SK-N-SH treated with all-trans-retinoic acid at 6 μM for 48 hours (cell line): ENCODE measurements around the gene ZBTB4.

Source experiments
- ATAC-seq: fragments of 200-7000 bp; cut with Tn5 transposase; 3 replicates; pipeline ENCODE4 v1.9.1; 2020; ENCODE audit warnings: mild to moderate bottlenecking, moderate library complexity
- ARNTL ChIP-seq: fragments of 450-650 bp; formaldehyde crosslinking; IDR thresholded peaks from 2 replicates; pipeline ENCODE4 v1.5.0; 2020; ENCODE audit warnings: low read depth, mild to moderate bottlenecking, moderate library complexity, borderline replicate concordance
- BACH2 ChIP-seq: fragments of 250-450 bp; sonication (Bioruptor Pico); IDR thresholded peaks from 2 replicates; pipeline ENCODE4 v1.9.0; 2021; ENCODE audit warnings: mild to moderate bottlenecking, borderline replicate concordance
- GLIS3 ChIP-seq: fragments of 250-450 bp; sonication (Bioruptor Pico); IDR thresholded peaks from 2 replicates; pipeline ENCODE4 v1.5.0; 2020; ENCODE audit warnings: mild to moderate bottlenecking, moderate library complexity
- ISL1 ChIP-seq: fragments of 250-450 bp; sonication (Bioruptor Pico); IDR thresholded peaks from 2 replicates; pipeline ENCODE4 v2.1.2; 2022; ENCODE audit warnings: mild to moderate bottlenecking, moderate library complexity
- OSR1 ChIP-seq: fragments of 250-450 bp; sonication (Bioruptor Pico); IDR thresholded peaks from 2 replicates; pipeline ENCODE4 v1.8.0; 2022; ENCODE audit warnings: moderate library complexity, mild to moderate bottlenecking, inconsistent platforms
- PPARA ChIP-seq: fragments of 250-450 bp; sonication (Bioruptor Pico); IDR thresholded peaks from 2 replicates; pipeline ENCODE4 v1.5.0; 2020; ENCODE audit warnings: mild to moderate bottlenecking, borderline replicate concordance
- RARB ChIP-seq: fragments of 250-450 bp; sonication (Bioruptor Pico); IDR thresholded peaks from 2 replicates; pipeline ENCODE4 v1.8.0; 2021; ENCODE audit warnings: mild to moderate bottlenecking, moderate library complexity
- SNAI2 ChIP-seq: fragments of 250-450 bp; sonication (Bioruptor Pico); IDR thresholded peaks from 2 replicates; pipeline ENCODE4 v1.5.0; 2020; ENCODE audit warnings: mild to moderate bottlenecking, moderate library complexity
- TCF4 ChIP-seq: fragments of 250-450 bp; sonication (Bioruptor Pico); IDR thresholded peaks from 2 replicates; pipeline ENCODE4 v1.8.0; 2021; ENCODE audit warnings: mild to moderate bottlenecking, moderate library complexity, borderline replicate concordance
- TSHZ2 ChIP-seq: fragments of 250-450 bp; sonication (Bioruptor Pico); IDR thresholded peaks from 2 replicates; pipeline ENCODE4 v1.5.0; 2020; ENCODE audit warnings: mild to moderate bottlenecking, moderate library complexity
- ZC3H10 ChIP-seq: fragments of 250-450 bp; sonication (Bioruptor Pico); IDR thresholded peaks from 2 replicates; pipeline ENCODE4 v1.5.1; 2021; ENCODE audit warnings: mild to moderate bottlenecking, moderate library complexity
- ZFP3 ChIP-seq: fragments of 250-450 bp; sonication (Bioruptor Pico); IDR thresholded peaks from 2 replicates; pipeline ENCODE4 v1.5.0; 2020; ENCODE audit warnings: mild to moderate bottlenecking, moderate library complexity
- ZFP30 ChIP-seq: fragments of 450-650 bp; formaldehyde crosslinking; IDR thresholded peaks from 2 replicates; pipeline ENCODE4 v1.5.0; 2022; ENCODE audit warnings: mild to moderate bottlenecking, moderate library complexity
- ZNF565 ChIP-seq: fragments of 450-650 bp; formaldehyde crosslinking; conservative IDR thresholded peaks from 2 replicates; pipeline ENCODE4 v1.5.0; 2020; ENCODE audit warnings: low read depth, mild to moderate bottlenecking, moderate library complexity
- ZNF70 ChIP-seq: fragments of 450-650 bp; formaldehyde crosslinking; IDR thresholded peaks from 2 replicates; pipeline ENCODE4 v1.5.0; 2020; ENCODE audit warnings: mild to moderate bottlenecking, moderate library complexity
- ZNF8 ChIP-seq: fragments of 450-650 bp; formaldehyde crosslinking; IDR thresholded peaks from 2 replicates; pipeline ENCODE4 v1.5.0; 2020; ENCODE audit warnings: mild to moderate bottlenecking, moderate library complexity
- TF ChIP-seq, protein P1 (sequence below): fragments of 250-450 bp; sonication (Bioruptor Pico); IDR thresholded peaks from 2 replicates; pipeline ENCODE4 v1.5.1; 2020; ENCODE audit warnings: low read depth, mild to moderate bottlenecking, moderate library complexity
- TF ChIP-seq, protein P2 (sequence below): fragments of 250-450 bp; sonication (Bioruptor Pico); IDR thresholded peaks from 2 replicates; pipeline ENCODE4 v1.8.0; 2021; ENCODE audit warnings: low read depth, mild to moderate bottlenecking, moderate library complexity, borderline replicate concordance
- TF ChIP-seq, protein P3 (sequence below): fragments of 250-450 bp; sonication (Bioruptor Pico); IDR thresholded peaks from 2 replicates; pipeline ENCODE4 v1.5.1; 2021; ENCODE audit warnings: mild to moderate bottlenecking, moderate library complexity
- TF ChIP-seq, protein P4 (sequence below): fragments of 250-450 bp; sonication (Bioruptor Pico); IDR thresholded peaks from 2 replicates; pipeline ENCODE4 v1.8.0; 2020; ENCODE audit warnings: mild to moderate bottlenecking, moderate library complexity, borderline replicate concordance

ZBTB4 gene

GRCh38 chr17:7426896-7427489, 52.4 kb downstream of the ZBTB4 start (continued):
- TF ChIP-seq, protein P1, sequence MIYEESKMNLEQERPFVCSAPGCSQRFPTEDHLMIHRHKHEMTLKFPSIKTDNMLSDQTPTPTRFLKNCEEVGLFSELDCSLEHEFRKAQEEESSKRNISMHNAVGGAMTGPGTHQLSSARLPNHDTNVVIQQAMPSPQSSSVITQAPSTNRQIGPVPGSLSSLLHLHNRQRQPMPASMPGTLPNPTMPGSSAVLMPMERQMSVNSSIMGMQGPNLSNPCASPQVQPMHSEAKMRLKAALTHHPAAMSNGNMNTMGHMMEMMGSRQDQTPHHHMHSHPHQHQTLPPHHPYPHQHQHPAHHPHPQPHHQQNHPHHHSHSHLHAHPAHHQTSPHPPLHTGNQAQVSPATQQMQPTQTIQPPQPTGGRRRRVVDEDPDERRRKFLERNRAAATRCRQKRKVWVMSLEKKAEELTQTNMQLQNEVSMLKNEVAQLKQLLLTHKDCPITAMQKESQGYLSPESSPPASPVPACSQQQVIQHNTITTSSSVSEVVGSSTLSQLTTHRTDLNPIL (CRISPR knock-in tag) = no peak
- TF ChIP-seq, protein P2, sequence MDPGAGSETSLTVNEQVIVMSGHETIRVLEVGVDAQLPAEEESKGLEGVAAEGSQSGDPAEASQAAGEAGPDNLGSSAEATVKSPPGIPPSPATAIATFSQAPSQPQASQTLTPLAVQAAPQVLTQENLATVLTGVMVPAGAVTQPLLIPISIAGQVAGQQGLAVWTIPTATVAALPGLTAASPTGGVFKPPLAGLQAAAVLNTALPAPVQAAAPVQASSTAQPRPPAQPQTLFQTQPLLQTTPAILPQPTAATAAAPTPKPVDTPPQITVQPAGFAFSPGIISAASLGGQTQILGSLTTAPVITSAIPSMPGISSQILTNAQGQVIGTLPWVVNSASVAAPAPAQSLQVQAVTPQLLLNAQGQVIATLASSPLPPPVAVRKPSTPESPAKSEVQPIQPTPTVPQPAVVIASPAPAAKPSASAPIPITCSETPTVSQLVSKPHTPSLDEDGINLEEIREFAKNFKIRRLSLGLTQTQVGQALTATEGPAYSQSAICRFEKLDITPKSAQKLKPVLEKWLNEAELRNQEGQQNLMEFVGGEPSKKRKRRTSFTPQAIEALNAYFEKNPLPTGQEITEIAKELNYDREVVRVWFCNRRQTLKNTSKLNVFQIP (CRISPR knock-in tag) = no peak
- TF ChIP-seq ARNTL (CRISPR knock-in tag) = no peak
- no peak for TF ChIP-seq PPARA (CRISPR knock-in tag)
- TF ChIP-seq RARB (CRISPR knock-in tag) = no peak
- no peak for TF ChIP-seq ISL1 (CRISPR knock-in tag)
- no peak for TF ChIP-seq SNAI2 (CRISPR knock-in tag)
- TF ChIP-seq, all 23 proteins: peak for 0

GRCh38 chr17:7426203-7426863, 53.1 kb downstream of the ZBTB4 start:
- TF ChIP-seq SNAI2 (CRISPR knock-in tag) (no peak), TSHZ2 (no peak), OSR1 (CRISPR knock-in tag) (no peak), ZC3H10 (CRISPR knock-in tag) (no peak), TCF4 (CRISPR knock-in tag) (no peak), ZNF565 (no peak), ZNF70 (CRISPR knock-in tag) (no peak)
- no peak for ATAC-seq

GRCh38 chr17:7425756-7426155, 53.7 kb downstream of the ZBTB4 start:
- TF ChIP-seq ZNF70 (CRISPR knock-in tag) = no peak
- TF ChIP-seq ZNF8 (CRISPR knock-in tag) = no peak
- TF ChIP-seq, protein P3, sequence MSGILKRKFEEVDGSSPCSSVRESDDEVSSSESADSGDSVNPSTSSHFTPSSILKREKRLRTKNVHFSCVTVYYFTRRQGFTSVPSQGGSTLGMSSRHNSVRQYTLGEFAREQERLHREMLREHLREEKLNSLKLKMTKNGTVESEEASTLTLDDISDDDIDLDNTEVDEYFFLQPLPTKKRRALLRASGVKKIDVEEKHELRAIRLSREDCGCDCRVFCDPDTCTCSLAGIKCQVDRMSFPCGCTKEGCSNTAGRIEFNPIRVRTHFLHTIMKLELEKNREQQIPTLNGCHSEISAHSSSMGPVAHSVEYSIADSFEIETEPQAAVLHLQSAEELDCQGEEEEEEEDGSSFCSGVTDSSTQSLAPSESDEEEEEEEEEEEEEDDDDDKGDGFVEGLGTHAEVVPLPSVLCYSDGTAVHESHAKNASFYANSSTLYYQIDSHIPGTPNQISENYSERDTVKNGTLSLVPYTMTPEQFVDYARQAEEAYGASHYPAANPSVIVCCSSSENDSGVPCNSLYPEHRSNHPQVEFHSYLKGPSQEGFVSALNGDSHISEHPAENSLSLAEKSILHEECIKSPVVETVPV = no peak
- no peak for TF ChIP-seq BACH2
- no peak for TF ChIP-seq TCF4 (CRISPR knock-in tag)
- TF ChIP-seq SNAI2 (CRISPR knock-in tag) = no peak
- TF ChIP-seq, protein P4, sequence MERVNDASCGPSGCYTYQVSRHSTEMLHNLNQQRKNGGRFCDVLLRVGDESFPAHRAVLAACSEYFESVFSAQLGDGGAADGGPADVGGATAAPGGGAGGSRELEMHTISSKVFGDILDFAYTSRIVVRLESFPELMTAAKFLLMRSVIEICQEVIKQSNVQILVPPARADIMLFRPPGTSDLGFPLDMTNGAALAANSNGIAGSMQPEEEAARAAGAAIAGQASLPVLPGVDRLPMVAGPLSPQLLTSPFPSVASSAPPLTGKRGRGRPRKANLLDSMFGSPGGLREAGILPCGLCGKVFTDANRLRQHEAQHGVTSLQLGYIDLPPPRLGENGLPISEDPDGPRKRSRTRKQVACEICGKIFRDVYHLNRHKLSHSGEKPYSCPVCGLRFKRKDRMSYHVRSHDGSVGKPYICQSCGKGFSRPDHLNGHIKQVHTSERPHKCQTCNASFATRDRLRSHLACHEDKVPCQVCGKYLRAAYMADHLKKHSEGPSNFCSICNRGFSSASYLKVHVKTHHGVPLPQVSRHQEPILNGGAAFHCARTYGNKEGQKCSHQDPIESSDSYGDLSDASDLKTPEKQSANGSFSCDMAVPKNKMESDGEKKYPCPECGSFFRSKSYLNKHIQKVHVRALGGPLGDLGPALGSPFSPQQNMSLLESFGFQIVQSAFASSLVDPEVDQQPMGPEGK (CRISPR knock-in tag) = no peak
- no peak for TF ChIP-seq OSR1 (CRISPR knock-in tag)
- no peak for TF ChIP-seq ISL1 (CRISPR knock-in tag)
- TF ChIP-seq GLIS3 (CRISPR knock-in tag) = no peak
- TF ChIP-seq ZC3H10 (CRISPR knock-in tag) = no peak
- TF ChIP-seq, protein P1 (CRISPR knock-in tag) = no peak
- no peak for TF ChIP-seq ZFP3 (CRISPR knock-in tag)
- no peak for TF ChIP-seq ZFP30 (CRISPR knock-in tag)
- TF ChIP-seq ZNF565 = no peak
- no peak for ATAC-seq
